ENCODE measurements around the gene MAP4K5.

Gene MAP4K5

DNA sequence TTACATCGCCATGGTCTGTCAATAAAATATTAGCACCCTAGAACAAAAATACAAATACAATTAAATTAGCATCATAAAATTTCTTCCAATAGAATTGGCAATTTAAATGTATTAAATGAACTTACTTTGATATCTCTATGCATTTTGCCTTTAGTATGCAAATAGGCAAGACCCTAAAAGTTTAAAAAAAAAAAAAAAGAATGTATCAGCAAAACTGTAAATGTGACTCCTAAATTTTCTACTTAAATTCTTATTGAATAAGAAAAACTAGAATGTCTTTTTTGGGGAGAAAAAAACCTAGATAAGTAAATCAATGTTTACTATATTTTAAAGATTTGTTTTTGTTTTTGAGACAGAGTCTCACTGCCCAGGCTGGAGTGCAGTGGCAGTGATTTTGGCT lies 56.2 kb downstream of the MAP4K5 start:
- no peak for DNase-seq (ENCODE audit: low read depth in 2 of 2)

GRCh38 chr14:50475460-50475859 lies 56.9 kb downstream of the MAP4K5 start:
- DNase-seq (ENCODE audit: low read depth in 2 of 2), result no peak

DNA sequence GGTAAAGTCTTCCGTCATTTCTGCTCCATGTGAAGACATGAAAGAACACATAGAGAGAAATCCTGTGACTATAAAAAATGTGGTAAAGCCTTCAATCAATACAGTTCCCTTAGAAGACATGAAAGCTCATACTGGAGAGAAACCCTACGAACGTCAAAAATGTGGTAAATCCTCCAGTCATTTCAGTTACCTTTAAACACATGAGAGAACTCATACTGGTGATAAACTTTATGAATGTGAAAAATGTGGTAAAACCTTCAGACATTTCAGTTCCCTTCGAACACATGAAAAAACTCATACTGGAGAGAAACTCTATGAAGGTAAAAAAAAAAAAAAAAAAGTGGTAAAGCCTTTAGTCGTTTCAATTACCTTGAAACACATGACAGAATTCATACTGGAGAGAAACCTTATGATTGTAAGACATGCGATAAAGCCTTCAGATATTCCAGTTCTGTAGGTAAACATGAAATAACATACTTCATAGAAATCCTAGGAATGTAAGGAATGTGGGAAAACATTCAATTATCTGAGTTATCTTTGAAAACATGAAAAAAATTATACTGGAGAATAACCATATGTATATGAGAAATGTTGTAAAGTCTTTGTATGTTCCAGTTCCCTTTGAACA lies 60.4 kb downstream of the MAP4K5 start:
- no peak for DNase-seq (ENCODE audit: low read depth in 2 of 2)

DNA sequence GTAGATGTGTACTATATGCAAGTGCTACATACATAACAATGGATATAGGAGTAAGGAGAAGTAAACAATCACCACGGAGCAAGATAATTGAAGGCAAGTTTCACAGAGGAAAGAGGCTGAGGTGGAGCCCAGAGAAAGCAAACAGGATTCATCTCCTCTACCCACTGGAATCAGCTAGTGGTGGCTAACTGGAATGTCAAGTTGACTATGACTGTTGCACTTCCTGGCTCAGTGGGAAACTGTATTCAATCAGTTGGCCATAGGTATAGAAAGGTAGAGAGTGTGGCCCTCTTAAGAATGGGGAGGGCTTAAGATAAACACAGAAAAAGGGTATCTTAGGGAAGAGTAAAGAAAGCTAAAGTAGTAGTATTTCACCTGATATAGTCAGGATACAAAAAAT lies 62.4 kb downstream of the MAP4K5 start:
- no peak for DNase-seq (ENCODE audit: low read depth in 2 of 2)

DNA sequence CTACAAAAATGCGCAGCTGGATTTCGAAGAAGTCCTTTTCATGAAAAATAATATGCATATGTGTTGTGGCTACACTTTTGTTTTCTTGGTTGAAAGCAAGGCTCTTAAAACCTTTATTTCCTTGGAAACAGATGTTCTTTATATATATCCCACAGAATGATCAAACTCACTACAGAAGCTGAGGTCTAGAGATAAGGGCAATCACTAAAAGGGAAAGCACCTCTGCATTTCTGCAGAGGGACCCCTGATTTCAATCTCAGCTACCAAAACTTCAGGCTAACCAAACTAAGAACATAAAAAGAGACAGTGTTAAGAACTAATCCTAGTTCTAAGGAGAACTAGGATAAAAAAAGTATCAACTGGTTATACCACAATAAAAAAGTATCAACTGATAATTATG lies 70.3 kb downstream of the MAP4K5 start:
- no peak for DNase-seq (ENCODE audit: low read depth in 2 of 2)

- DNase-seq (ENCODE audit: low read depth in 2 of 2), result no peak
Measured at GRCh38 chr14:50453869-50454268, 78.5 kb downstream of the MAP4K5 start.

DNA sequence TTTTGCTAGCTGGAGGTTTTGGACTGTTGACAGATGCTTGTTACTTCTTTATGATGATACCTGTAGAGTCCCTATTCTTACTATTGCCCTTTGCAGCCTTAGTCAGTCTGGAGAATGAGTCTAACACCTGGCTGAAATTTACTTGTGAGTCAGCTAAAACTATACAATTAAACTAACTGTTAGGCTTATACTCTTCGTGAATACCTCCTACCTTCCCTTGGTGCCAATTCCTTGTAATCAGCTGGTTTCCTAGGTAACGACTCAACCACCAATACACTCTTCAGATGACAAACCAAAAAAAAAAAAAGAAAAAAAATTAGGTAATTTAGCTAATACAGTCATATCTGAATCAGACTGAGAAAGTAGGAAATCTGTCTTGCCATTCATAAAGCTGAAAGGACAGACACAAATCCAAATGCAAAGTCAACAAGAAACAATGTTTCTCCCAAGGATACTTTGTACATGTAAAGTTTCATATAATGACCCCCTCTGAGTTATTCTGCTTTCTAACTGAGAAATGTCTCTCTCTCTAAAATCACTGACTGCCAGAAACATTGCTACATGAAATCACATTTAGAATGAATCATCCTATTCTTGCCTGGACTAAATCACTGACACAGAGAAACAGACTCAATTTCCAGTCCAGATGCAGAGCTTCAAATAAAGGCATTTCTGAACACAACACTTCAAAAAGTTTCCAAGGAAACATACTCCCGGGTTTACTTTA lies 79.2 kb downstream of the MAP4K5 start:
- DNase-seq (ENCODE audit: low read depth in 2 of 2), result no peak

DNA sequence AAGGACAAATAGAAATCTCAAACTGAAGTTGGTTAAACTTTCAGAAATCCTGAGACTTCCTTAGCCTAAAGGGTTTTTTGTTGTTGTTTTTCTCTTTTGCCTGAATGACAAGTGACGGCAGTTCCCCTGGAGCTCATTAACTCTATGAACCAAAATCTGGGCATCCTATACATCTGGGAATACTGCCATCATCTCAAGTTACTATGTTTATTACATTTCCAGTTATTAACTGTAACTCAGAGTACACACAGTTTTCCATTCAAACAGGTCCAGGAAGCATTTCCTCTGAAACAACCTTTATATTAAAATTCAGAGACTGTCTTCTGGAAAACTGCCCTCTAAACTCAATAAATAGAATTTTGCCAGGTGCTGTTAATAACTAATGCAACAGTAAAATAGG lies 80.1 kb downstream of the MAP4K5 start:
- DNase-seq (ENCODE audit: low read depth in 2 of 2), result no peak

DNA sequence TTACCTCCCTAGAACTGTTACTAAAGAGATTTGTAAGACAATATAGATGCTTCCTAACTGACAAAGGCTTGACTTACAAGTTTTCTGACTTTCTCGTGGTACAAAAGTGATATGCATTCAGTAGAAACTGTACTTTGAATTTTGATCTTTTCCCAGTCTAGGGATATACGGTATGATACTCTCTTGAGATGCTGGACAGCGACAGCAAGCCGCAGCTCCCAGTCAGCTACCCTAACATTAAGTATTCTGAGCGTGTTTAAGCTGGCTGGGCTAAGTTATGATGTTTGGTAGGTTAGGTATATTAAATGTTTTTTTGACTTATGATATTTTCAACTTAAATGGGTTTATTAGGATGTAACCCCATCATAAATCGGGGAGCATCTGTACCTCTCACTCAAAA lies 80.5 kb downstream of the MAP4K5 start:
- no peak for DNase-seq (ENCODE audit: low read depth in 2 of 2)

DNA sequence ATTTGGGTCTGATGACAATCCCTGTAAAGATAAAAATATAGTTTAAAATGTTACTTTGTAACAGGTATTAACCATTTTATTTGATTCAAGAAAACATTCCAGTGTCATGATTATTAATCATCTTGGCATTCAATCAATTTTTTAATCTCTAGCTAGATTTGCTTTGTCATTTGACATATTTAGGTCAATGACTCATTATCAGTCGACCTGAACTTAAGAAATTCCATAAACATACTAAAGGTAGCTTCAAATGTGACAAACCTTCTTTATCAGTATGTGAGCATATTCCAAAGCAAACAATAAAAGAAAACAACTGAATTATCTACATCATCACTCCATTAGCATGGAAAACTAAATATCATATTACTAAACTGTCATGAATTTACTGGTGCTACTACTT lies 84.9 kb downstream of the MAP4K5 start:
- no peak for DNase-seq (ENCODE audit: low read depth in 2 of 2)

GRCh38 chr14:50434528-50434927 lies 97.8 kb downstream of the MAP4K5 start:
- DNase-seq (ENCODE audit: low read depth in 2 of 2), result no peak

- DNase-seq (ENCODE audit: low read depth in 2 of 2), result no peak
Measured at GRCh38 chr14:50432131-50432530, 100.2 kb downstream of the MAP4K5 start.

GRCh38 chr14:50425816-50426215 lies 106.6 kb downstream of the MAP4K5 start:
- DNase-seq (ENCODE audit: low read depth in 2 of 2), result no peak

DNA sequence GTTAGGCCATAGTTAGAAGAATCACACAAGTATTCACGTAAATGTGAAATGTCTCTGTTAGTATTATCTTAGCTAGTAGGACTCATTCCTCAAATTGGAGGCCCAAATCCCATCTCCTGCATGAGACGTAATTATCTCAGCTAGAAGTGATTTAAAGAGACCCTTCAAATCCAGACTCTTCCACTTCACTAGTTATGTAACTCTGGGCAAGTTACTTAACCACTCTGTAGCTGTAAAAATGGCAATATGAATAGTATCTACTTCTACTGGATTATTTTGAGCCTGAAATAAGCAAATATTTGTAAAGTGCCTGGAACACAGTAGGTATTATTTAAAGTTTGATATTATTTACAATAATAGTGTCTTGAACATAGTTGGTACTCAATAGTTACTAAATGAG lies 107.3 kb downstream of the MAP4K5 start:
- DNase-seq (ENCODE audit: low read depth in 2 of 2), result no peak

- DNase-seq (ENCODE audit: low read depth in 2 of 2), result no peak
Measured at GRCh38 chr14:50423529-50423928, 108.8 kb downstream of the MAP4K5 start.

- no peak for DNase-seq (ENCODE audit: low read depth in 2 of 2)
Measured at GRCh38 chr14:50421499-50421898, 110.9 kb downstream of the MAP4K5 start.

DNA sequence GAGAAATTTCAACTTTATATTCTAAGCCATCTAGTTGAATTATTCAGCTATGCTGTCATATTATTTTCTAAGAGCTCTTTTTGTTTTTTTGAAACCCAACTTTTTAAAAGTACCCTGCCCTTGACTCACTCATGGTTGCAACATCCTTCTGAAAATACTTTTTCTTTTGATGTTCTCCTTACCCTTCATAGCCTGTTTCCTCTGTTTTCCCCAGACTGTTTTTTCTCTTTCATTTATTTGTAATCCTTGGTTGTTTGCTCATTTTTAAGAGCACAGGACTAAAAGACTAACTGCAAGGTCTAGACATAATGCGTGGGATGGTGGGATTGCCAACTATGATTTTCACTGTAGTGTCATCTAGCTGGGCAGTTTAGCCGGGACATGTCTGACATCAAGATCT lies 114.5 kb downstream of the MAP4K5 start:
- DNase-seq (ENCODE audit: low read depth in 2 of 2), result no peak

DNA sequence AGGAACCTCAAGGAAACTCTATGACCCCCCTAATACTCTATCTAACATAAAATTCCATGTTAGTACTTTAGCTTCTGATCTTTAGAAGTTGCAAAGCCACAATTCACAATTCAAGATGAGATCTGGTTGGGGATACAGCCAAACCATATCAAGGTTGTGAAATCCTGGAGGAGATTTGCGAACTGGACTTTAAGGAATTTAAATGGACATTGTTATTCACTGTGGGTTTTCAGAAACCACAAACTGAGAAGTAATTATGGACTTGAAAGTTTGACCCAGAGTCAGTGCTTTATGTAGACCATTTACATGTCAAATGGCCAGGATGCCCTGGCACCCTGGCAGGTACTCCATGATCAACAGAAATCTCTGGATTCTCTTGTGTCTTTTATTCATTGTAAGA lies 121.4 kb downstream of the MAP4K5 start:
- DNase-seq (ENCODE audit: low read depth in 2 of 2), result no peak

DNA sequence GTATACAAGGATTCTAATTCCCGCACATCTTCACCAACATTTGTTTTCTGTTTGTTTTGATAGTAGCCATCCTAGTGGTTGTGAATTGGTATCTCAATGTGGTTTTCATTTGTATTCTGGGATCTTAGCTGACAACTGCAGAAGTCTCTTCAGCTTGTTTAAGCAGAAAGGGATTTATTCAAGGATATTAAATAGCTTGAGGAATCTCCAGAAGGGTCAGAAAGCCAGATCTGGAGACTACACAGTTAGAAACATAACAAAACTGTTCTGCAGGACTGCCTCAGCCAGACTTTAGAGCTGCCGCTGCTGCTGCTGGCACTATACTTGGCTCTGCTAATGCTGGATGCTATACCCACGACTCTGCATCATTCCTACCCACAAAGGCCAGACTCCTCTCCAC lies 122.3 kb downstream of the MAP4K5 start:
- DNase-seq (ENCODE audit: low read depth in 2 of 2), result no peak

DNA sequence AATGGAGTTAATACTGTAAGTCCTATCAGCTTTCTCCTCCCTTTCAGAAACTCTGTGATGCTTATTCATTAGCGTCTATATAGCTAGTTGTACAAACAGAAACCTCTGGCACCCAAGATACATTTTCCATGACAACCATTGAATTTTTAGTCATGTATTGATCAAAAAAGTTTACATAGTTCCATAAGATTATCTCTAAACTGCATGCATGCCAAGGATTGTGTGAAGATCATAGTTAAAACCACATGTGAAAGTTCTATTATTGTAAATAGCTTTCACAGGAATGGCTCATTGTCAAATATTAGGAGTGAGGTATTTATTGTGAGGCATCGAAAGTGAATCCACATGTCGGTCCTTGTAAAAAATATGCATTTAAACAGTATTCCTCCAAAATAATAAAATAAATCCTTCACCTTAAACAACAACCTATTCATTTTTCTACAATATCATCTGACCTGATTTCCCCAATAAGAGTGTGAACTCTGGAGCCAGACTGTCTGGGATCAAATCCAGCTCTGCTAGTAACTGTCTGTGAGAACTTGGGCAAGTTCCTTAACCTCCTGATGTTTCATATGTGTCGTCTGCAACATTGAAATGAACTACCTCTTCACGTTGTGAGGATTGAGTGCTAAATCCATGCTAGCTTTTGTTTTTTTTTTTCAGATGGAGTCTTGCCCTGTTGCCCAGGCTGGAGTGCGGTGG lies 125.1 kb downstream of the MAP4K5 start:
- DNase-seq (ENCODE audit: low read depth in 2 of 2), result no peak

DNA sequence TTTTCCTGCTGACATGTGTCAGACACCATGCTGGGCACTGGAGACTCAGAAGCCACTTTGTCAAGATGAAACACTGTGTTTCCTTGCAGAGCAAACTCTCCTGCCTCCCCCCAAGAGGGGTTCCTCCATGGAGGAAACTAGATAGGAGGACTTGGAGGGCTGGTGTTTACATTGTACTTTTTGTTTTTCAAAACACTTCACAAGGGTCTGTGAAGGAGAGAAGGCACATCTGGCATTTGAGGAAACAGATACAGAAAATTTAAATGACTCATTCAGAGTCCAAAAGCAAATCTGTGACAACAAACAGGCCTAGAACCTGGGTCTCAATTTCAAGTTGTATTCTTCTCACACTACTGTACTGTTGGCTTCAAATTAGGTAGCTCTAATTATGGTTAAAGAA lies 128.9 kb downstream of the MAP4K5 start:
- DNase-seq (ENCODE audit: low read depth in 2 of 2), result no peak

DNA sequence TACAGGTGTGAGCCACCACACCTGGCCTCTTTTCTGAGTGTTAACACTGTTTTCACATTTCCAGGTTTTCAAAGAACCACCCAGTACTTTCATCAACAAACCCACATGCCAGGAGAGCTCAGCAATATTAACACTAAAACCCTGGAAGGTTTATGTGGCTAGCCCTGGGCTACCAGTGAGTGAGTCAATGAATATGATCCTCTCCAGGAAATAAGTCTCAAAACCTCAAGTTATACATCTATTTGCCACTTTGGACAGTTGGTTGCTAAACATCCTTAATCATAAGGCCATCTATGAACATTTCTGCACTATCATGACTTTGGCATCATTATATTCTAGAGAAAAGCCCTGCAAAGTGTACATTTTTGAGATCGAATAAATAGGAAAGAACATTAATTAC lies 129.4 kb downstream of the MAP4K5 start:
- no peak for DNase-seq (ENCODE audit: low read depth in 2 of 2)

DNA sequence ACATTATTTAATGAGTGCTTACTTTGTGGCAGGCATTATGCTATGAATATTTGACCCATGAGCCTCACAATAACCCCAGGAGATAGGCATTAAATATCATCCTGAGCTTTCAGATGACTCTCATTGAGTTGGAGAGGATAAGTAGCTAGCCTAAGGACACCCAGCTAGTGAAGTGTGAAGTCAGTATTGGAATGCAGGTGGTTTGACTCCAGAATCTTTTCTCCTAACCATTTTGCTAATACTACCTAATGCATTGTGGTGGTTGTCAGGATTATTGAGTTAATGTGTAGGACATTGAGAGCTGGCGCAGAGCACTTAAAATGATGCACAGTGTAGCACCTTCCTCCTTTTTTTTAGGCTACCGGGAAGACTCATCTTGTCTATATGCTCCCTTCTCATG lies 131.9 kb downstream of the MAP4K5 start:
- no peak for DNase-seq (ENCODE audit: low read depth in 2 of 2)
